ENCODE measurements around the gene GNL1. TPM values are rescaled to one million over a fixed set of nuclear protein-coding genes. Genes with fewer than 3 reads are reported as not detected.
"Not testable (repeated sequence)": the region's sequence is repeated elsewhere in the genome, so short reads cannot be mapped to it uniquely, and the experiment has no call there.

GNL1 gene
- polyA plus RNA-seq, 1 of the 3 experiments (the other 2 are of a cell fraction): 36.4 TPM

DNA sequence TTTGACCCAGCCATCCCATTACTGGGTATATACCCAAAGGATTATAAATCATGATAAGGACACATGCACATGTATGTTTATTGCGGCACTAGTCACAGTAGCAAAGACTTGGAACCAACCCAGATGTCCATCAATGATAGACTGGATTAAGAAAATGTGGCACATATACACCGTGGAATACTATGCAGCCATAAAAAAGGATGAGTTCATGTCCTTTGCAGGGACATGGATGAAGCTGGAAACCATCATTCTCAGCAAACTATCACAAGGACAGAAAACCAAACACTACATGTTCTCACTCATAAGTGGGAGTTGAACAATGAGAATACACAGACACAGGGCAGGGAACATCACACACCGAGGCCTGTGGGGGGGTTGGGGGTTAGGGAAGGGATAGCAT, 29.8 kb downstream of the GNL1 start:
- POLR2A ChIA-PET: not testable (repeated sequence)

DNA sequence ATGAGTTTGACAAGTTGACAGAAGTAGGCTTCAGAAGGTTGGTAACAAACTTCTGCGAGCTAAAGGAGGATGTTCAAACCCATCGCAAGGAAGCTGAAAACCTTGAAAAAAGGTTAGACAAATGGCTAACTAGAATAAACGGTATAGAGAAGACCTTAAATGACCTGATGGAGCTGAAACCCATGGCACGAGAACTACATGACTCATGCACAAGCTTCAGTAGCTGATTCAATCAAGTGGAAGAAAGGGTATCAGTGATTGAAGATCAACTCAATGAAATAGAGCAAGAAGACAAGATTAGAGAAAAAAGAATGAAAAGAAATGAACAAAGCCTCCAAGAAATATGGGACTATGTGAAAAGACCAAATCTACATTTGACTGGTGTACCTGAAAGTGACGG, 34.3 kb downstream of the GNL1 start:
- DNase-seq; H3K9me3 ChIP-seq; H3F3A ChIP-seq (replicated peaks; ENCODE audit: insufficient read depth); H3K4me3 ChIP-seq (ENCODE audit: low read depth in 2 of 2, low read length in 1 of 2); H3K4me2 ChIP-seq; H3K79me2 ChIP-seq (ENCODE audit: insufficient read depth); H2AFZ ChIP-seq (ENCODE audit: low read depth); H4K20me1 ChIP-seq (ENCODE audit: insufficient read depth); H3K36me3 ChIP-seq (replicated peaks in 1 of 2; ENCODE audit: control insufficient read depth in 1 of 2, insufficient read depth in 2 of 2, low read length in 1 of 2); H3K27ac ChIP-seq (ENCODE audit: low read depth in 2 of 2, low read length in 1 of 2); H3K27me3 ChIP-seq (ENCODE audit: insufficient read depth); H3K9me2 ChIP-seq; POLR2A ChIA-PET; H3K9ac ChIP-seq; H3K4me1 ChIP-seq (ENCODE audit: control insufficient read depth in 1 of 2, insufficient read depth in 2 of 2, low read depth in 1 of 2, low read length in 1 of 2): not testable (repeated sequence)
- 50% methylated on average over 5 of the region's 5 CpGs for WGBS (ENCODE audit: low lambda C conversion rate)
- CTCF ChIA-PET: interaction anchor here (0.9 to 2.1 kb wide), 4 partner anchors 10 to 40 kb away, joined by 3 to 7 read pairs (median 5); no protein-coding TSS in a partner anchor

More for the DNA sequence above, 29.8 kb downstream of the GNL1 start:
- H3F3A ChIP-seq (replicated peaks; ENCODE audit: insufficient read depth): peaks cover 17% of the 10 kb centered on the region
- 64% methylated on average over 3 of the region's 3 CpGs for WGBS (ENCODE audit: low lambda C conversion rate)
- H3K9ac ChIP-seq; DNase-seq; H4K20me1 ChIP-seq (ENCODE audit: insufficient read depth); H3K36me3 ChIP-seq (replicated peaks in 1 of 2; ENCODE audit: control insufficient read depth in 1 of 2, insufficient read depth in 2 of 2, low read length in 1 of 2); H3K79me2 ChIP-seq (ENCODE audit: insufficient read depth); H3K4me2 ChIP-seq; H3K27me3 ChIP-seq (ENCODE audit: insufficient read depth); H2AFZ ChIP-seq (ENCODE audit: low read depth); H3K27ac ChIP-seq (ENCODE audit: low read depth in 2 of 2, low read length in 1 of 2); H3K4me3 ChIP-seq (ENCODE audit: low read depth in 2 of 2, low read length in 1 of 2); H3K9me3 ChIP-seq; H3K9me2 ChIP-seq; H3K4me1 ChIP-seq (ENCODE audit: control insufficient read depth in 1 of 2, insufficient read depth in 2 of 2, low read depth in 1 of 2, low read length in 1 of 2): not testable (repeated sequence)
- CTCF ChIA-PET: interaction anchor here (2.3 kb wide), 1 partner anchor 15 kb away, joined by 10 read pairs; no protein-coding TSS in a partner anchor

DNA sequence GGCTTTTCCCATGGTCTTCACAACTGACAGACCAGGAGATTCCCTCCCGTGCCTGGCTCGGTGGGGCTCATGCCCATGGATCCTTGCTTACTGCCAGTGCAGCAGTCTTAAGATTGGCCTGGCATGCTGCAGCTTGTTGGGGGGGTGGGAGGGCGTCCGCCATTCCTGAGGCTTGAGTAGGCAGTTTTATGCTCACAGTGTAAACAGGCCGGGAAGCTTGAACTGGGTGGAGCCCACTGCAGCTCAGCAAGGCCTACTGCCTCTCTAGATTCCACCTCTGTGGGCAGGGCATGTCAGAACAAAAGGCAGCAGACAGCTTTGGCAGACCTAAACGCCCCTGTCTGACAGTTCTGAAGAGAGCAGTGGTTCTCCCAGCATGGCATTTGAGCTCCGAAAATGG, 35.2 kb downstream of the GNL1 start:
- CTCF ChIA-PET: interaction anchor here (0.9 to 2.1 kb wide), 4 partner anchors 11 to 39 kb away, joined by 3 to 7 read pairs (median 5); no protein-coding TSS in a partner anchor
- H3K27me3 ChIP-seq (ENCODE audit: insufficient read depth); H3K9me3 ChIP-seq; H2AFZ ChIP-seq (ENCODE audit: low read depth); H3K4me3 ChIP-seq (ENCODE audit: low read depth in 2 of 2, low read length in 1 of 2); DNase-seq; H3K9me2 ChIP-seq; POLR2A ChIA-PET; H3F3A ChIP-seq (replicated peaks; ENCODE audit: insufficient read depth); H3K4me2 ChIP-seq; H3K9ac ChIP-seq; H3K79me2 ChIP-seq (ENCODE audit: insufficient read depth); H3K36me3 ChIP-seq (replicated peaks in 1 of 2; ENCODE audit: control insufficient read depth in 1 of 2, insufficient read depth in 2 of 2, low read length in 1 of 2); H3K4me1 ChIP-seq (ENCODE audit: control insufficient read depth in 1 of 2, insufficient read depth in 2 of 2, low read depth in 1 of 2, low read length in 1 of 2); H4K20me1 ChIP-seq (ENCODE audit: insufficient read depth); H3K27ac ChIP-seq (ENCODE audit: low read depth in 2 of 2, low read length in 1 of 2): not testable (repeated sequence)
- WGBS (ENCODE audit: low lambda C conversion rate): 67% methylated on average over 1 of the region's 7 CpGs

DNA sequence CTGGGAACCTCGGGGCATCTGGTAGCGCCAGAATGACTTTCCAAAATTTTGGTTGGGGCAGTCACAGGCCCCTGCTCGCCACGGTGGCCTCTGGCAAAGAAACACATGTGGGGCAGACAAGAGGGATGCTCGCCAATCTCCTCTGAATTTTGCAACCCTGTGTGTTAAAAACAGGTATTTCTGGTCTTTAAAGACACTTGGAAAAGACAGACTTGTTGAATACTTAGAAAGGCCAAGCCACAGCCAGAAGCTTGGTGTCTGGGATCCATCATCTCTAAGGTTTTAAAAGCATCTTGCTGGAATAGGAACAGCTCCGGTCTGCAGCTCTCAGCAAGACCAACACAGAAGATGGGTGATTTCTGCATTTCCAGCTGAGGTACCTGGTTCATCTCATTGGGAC, 35.8 kb downstream of the GNL1 start:
- TF ChIP-seq ELF1 (IDR thresholded peaks at IDR 0.05) (no peak), TEAD4 (IDR thresholded peaks at IDR 0.05; ENCODE audit: borderline replicate concordance, insufficient read depth) (no peak), EP300 (IDR thresholded peaks at IDR 0.05; ENCODE audit: borderline replicate concordance in 1 of 2, low read depth in 1 of 2, low read length in 1 of 2) (no peak), CHD2 (IDR thresholded peaks at IDR 0.05; ENCODE audit: low read length, partially characterized antibody) (no peak), POLR2AphosphoS5 (IDR thresholded peaks at IDR 0.05; ENCODE audit: low read depth, low read length) (no peak)
- WGBS (ENCODE audit: low lambda C conversion rate): 52% methylated on average over 6 of the region's 6 CpGs
- H3K36me3 ChIP-seq (replicated peaks in 1 of 2; ENCODE audit: control insufficient read depth in 1 of 2, insufficient read depth in 2 of 2, low read length in 1 of 2): no peaks in the 10 kb centered on the region
- H2AFZ ChIP-seq (ENCODE audit: low read depth): no peak overlapping the region
- H3K4me1 ChIP-seq (ENCODE audit: control insufficient read depth in 1 of 2, insufficient read depth in 2 of 2, low read depth in 1 of 2, low read length in 1 of 2): no peaks in the 10 kb centered on the region
- H3K27me3 ChIP-seq (ENCODE audit: insufficient read depth): no peaks in the 10 kb centered on the region
- H3K9me3 ChIP-seq: no peaks in the 10 kb centered on the region
- H3K9ac ChIP-seq: no peak overlapping the region
- H3K27ac ChIP-seq (ENCODE audit: low read depth in 2 of 2, low read length in 1 of 2): no peak overlapping the region
- ChIA-PET POLR2A (no interaction called here), CTCF (interaction anchor here (0.7 to 2.1 kb wide), 4 partner anchors 12 to 39 kb away, joined by 3 to 7 read pairs (median 5); no protein-coding TSS in a partner anchor)
- no peaks in the 10 kb centered on the region for H3K9me2 ChIP-seq
- H4K20me1 ChIP-seq (ENCODE audit: insufficient read depth): no peaks in the 10 kb centered on the region
- no peaks in the 10 kb centered on the region for H3K79me2 ChIP-seq (ENCODE audit: insufficient read depth)
- H3K4me2 ChIP-seq: no peak overlapping the region
- no peak overlapping the region for H3K4me3 ChIP-seq (ENCODE audit: low read depth in 2 of 2, low read length in 1 of 2)
- DNase-seq: no peak
- H3F3A ChIP-seq (replicated peaks; ENCODE audit: insufficient read depth): peaks cover 6% of the 10 kb centered on the region

DNA sequence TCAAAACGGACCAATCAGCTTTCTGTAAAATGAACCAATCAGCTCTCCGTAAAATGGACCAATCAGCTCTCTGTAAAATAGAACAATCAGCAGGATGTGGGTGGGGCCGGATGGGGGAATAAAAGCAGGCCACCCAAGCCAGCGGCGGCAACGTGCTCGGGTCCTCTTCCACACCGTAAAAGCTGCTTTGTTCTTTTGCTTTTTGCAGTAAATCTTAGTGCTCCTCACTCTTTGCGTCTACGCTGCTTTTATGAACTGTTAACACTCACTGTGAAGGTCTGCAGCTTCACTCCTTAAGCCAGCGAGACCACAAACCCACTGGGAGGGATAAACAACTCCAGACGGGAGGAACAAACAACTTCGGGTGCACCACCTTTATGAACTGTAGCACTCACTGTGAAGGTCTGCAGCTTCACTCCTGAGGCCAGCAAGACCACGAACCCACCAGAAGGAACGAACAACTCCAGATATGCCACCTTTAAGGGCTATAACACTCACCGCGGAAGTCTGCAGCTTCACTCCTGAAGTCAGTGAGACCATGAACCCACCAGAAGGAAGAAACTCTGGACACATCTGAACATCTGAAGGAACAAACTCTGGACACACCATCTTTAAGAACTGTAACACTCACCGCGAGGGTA, 37.7 kb downstream of the GNL1 start:
- H3K4me2 ChIP-seq; H3K79me2 ChIP-seq (ENCODE audit: insufficient read depth); POLR2A ChIA-PET; H3K4me3 ChIP-seq (ENCODE audit: low read depth in 2 of 2, low read length in 1 of 2); H4K20me1 ChIP-seq (ENCODE audit: insufficient read depth); H3K27ac ChIP-seq (ENCODE audit: low read depth in 2 of 2, low read length in 1 of 2); DNase-seq; H3F3A ChIP-seq (replicated peaks; ENCODE audit: insufficient read depth); H3K4me1 ChIP-seq (ENCODE audit: control insufficient read depth in 1 of 2, insufficient read depth in 2 of 2, low read depth in 1 of 2, low read length in 1 of 2); H3K36me3 ChIP-seq (replicated peaks in 1 of 2; ENCODE audit: control insufficient read depth in 1 of 2, insufficient read depth in 2 of 2, low read length in 1 of 2); H2AFZ ChIP-seq (ENCODE audit: low read depth); H3K27me3 ChIP-seq (ENCODE audit: insufficient read depth); H3K9me2 ChIP-seq; H3K9me3 ChIP-seq; H3K9ac ChIP-seq: not testable (repeated sequence)
- CTCF ChIA-PET: interaction anchor here (0.9 to 2.1 kb wide), 5 partner anchors 14 to 37 kb away, joined by 4 to 8 read pairs (median 6); no protein-coding TSS in a partner anchor
- 54% methylated on average over 18 of the region's 19 CpGs for WGBS (ENCODE audit: low lambda C conversion rate)

Measured in SK-N-SH (cell line).